ENCODE data around the gene HBA2.
"Not testable (repeated sequence)": the region's sequence is repeated elsewhere in the genome, so short reads cannot be mapped to it uniquely, and the experiment has no call there.

HBA2 gene

DNA sequence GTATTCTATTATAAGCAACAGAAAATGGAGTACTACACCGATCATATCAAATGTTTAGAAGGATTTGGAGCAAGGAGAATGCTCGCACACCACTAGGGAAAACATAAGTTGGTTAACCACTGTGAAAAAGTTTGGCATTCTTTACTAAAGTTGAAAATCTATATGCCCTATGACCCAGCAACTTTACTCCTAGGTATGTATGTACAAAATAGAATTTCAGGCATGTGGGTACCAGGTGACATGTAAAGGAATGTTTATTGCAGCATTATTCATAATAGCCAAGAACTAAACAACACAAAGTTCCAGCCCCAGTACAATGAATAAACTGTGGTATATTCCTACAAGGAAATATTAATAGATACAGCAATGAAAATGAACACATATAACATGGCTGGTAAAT is 26.0 kb upstream of the HBA2 start:
- WGBS (ENCODE audit: insufficient coverage), result no CpG with 5 or more reads among the region's 2 CpGs
- ChIA-PET CTCF (no interaction called here), POLR2A (no interaction called here)
- Histone ChIP-seq H3K36me3 (ENCODE audit: control insufficient read depth in 4 of 4, insufficient read depth in 4 of 4, low read length in 3 of 4) (no peaks in the 10 kb centered on the region), H3K27ac (ENCODE audit: insufficient read depth in 1 of 2, low read depth in 1 of 2, low read length in 2 of 2, poor library complexity in 1 of 2, severe bottlenecking in 2 of 2) (no peak overlapping the region), H3K9me3 (ENCODE audit: control extremely low read depth in 1 of 5, control insufficient read depth in 4 of 5, insufficient read depth in 2 of 5, low read depth in 1 of 5, low read length in 4 of 5) (no peaks in the 10 kb centered on the region), H3K27me3 (replicated peaks in 2 of 5; ENCODE audit: control insufficient read depth in 4 of 5, insufficient read depth in 5 of 5, low read length in 4 of 5) (peaks cover 0 to 16% (median 9%) of the 10 kb centered on the region in 5 experiments), H3K4me1 (ENCODE audit: control extremely low read depth in 1 of 4, control insufficient read depth in 4 of 4, insufficient read depth in 4 of 4, low read length in 3 of 4) (no peaks in the 10 kb centered on the region), H3K4me3 (ENCODE audit: control insufficient read depth in 1 of 7, extremely low read depth in 1 of 7, insufficient read depth in 4 of 7, low read depth in 2 of 7, low read length in 6 of 7) (no peak overlapping the region)
- no peak for DNase-seq

- H3K9me3 ChIP-seq (ENCODE audit: control extremely low read depth in 1 of 5, control insufficient read depth in 4 of 5, insufficient read depth in 2 of 5, low read depth in 1 of 5, low read length in 4 of 5), result no peaks in the 10 kb centered on the region
- no peak overlapping the region for H3K4me3 ChIP-seq (ENCODE audit: control insufficient read depth in 1 of 7, extremely low read depth in 1 of 7, insufficient read depth in 4 of 7, low read depth in 2 of 7, low read length in 6 of 7)
- H3K36me3 ChIP-seq (ENCODE audit: control insufficient read depth in 4 of 4, insufficient read depth in 4 of 4, low read length in 3 of 4), result no peaks in the 10 kb centered on the region
- H3K27ac ChIP-seq (ENCODE audit: insufficient read depth in 1 of 2, low read depth in 1 of 2, low read length in 2 of 2, poor library complexity in 1 of 2, severe bottlenecking in 2 of 2), result no peak overlapping the region
- H3K4me1 ChIP-seq (ENCODE audit: control extremely low read depth in 1 of 4, control insufficient read depth in 4 of 4, insufficient read depth in 4 of 4, low read length in 3 of 4), result peaks cover 0 to under 1% (median under 1%) of the 10 kb centered on the region in 4 experiments
- peaks cover 0 to 20% (median 8%) of the 10 kb centered on the region in 5 experiments for H3K27me3 ChIP-seq (replicated peaks in 2 of 5; ENCODE audit: control insufficient read depth in 4 of 5, insufficient read depth in 5 of 5, low read length in 4 of 5)
- DNase-seq, result no peak
- POLR2A ChIA-PET, result no interaction called here
- CTCF ChIA-PET, result no interaction called here
- WGBS (ENCODE audit: insufficient coverage), result 65% methylated on average over 7 of the region's 9 CpGs
Observed at GRCh38 chr16:149024-149660, 23.5 kb upstream of the HBA2 start.

DNA sequence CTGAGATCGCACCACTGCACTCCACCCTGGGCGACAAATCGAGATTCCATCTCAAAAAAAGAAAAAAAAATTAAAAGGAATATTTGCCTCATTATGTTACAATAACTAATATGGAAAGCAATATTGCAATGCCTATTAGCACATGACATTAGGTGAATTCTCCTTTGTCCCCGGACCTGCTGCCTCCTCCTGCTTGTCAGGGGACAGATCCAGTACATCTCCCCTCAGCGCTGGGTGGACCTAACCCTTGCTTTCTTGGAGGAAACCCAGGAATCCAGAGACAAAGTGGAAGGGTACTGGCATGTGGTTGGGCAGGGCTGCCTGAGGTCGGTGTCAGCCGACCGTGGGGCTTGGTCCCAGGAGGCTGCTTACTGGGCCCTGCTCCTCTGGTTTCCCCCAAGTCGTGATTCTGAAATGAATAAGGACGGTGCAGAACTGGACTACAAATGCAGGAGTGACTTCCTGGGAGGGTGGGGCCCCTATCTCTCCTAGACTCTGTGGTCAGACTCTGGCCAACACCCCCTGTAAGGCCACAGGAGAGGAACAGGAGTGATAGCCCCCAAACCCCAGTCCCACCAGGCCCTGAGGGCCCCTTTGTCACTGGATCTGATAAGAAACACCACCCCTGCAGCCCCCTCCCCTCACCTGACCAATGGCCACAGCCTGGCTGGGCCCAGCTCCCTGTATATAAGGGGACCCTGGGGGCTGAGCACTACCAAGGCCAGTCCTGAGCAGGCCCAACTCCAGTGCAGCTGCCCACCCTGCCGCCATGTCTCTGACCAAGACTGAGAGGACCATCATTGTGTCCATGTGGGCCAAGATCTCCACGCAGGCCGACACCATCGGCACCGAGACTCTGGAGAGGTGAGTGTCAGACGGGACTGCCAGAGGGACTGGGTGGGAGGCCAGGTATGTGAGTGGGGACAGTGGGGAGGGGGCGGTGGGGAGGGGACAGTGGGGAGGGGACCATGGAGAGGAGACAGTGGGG is 20.2 kb upstream of the HBA2 start, which contains the start of gene HBZ:
Gene HBZ, plus strand, starts transcription at position 504 of the 988 bp plus-strand sequence. Its CDS starts 266 bp downstream, at position 770.
- H3K36me3 ChIP-seq (ENCODE audit: control insufficient read depth in 4 of 4, insufficient read depth in 4 of 4, low read length in 3 of 4), result no peaks in the 10 kb centered on the region
- no peak within 1 kb of the TSS for H3K27ac ChIP-seq (ENCODE audit: insufficient read depth in 1 of 2, low read depth in 1 of 2, low read length in 2 of 2, poor library complexity in 1 of 2, severe bottlenecking in 2 of 2)
- WGBS (ENCODE audit: insufficient coverage), result 94% methylated on average over 8 of the region's 17 CpGs
- ChIA-PET POLR2A (no interaction called here), CTCF (interaction anchor here (0.6 to 1.4 kb wide), 2 partner anchors 29 to 52 kb away, joined by 3 to 4 read pairs; no protein-coding TSS in a partner anchor)
- no peak within 1 kb of the TSS for H3K4me3 ChIP-seq (ENCODE audit: control insufficient read depth in 1 of 7, extremely low read depth in 1 of 7, insufficient read depth in 4 of 7, low read depth in 2 of 7, low read length in 6 of 7)
- peaks cover 0 to 11% (median 9%) of the 10 kb centered on the region in 4 experiments for H3K4me1 ChIP-seq (ENCODE audit: control extremely low read depth in 1 of 4, control insufficient read depth in 4 of 4, insufficient read depth in 4 of 4, low read length in 3 of 4)
- DNase-seq, result no peak
- H3K9me3 ChIP-seq (ENCODE audit: control extremely low read depth in 1 of 5, control insufficient read depth in 4 of 5, insufficient read depth in 2 of 5, low read depth in 1 of 5, low read length in 4 of 5), result no peaks in the 10 kb centered on the region
- peaks cover 2 to 47% (median 27%) of the 10 kb centered on the region in 5 experiments for H3K27me3 ChIP-seq (replicated peaks in 2 of 5; ENCODE audit: control insufficient read depth in 4 of 5, insufficient read depth in 5 of 5, low read length in 4 of 5)

DNA sequence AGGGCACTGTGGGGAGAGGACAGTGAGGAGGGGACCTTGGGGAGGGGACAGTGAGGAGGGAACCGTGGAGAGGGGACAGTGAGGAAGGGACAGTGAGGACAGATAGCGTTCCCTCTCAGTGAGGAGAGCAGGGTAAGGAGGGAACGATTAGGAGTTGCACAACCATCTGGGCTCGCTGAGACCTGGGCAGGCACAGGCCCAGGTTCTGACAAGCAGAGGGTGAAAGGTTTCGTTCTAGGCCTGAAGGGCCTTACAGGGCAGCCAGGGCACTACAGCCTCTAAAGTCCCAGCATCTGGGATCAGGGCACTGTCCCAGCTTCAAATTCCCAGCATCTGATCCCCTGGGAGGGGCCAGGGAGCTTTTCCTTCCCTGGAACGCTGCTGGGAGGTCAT is 19.6 kb upstream of the HBA2 start:
- Histone ChIP-seq H3K4me1 (ENCODE audit: control extremely low read depth in 1 of 4, control insufficient read depth in 4 of 4, insufficient read depth in 4 of 4, low read length in 3 of 4) (peaks cover 0 to 11% (median 9%) of the 10 kb centered on the region in 4 experiments), H3K27me3 (replicated peaks in 2 of 5; ENCODE audit: control insufficient read depth in 4 of 5, insufficient read depth in 5 of 5, low read length in 4 of 5) (peaks cover 2 to 54% (median 27%) of the 10 kb centered on the region in 5 experiments)
- CTCF ChIA-PET; DNase-seq; H3K4me3 ChIP-seq (ENCODE audit: control insufficient read depth in 1 of 7, extremely low read depth in 1 of 7, insufficient read depth in 4 of 7, low read depth in 2 of 7, low read length in 6 of 7); POLR2A ChIA-PET; H3K27ac ChIP-seq (ENCODE audit: insufficient read depth in 1 of 2, low read depth in 1 of 2, low read length in 2 of 2, poor library complexity in 1 of 2, severe bottlenecking in 2 of 2); H3K36me3 ChIP-seq (ENCODE audit: control insufficient read depth in 4 of 4, insufficient read depth in 4 of 4, low read length in 3 of 4); H3K9me3 ChIP-seq (ENCODE audit: control extremely low read depth in 1 of 5, control insufficient read depth in 4 of 5, insufficient read depth in 2 of 5, low read depth in 1 of 5, low read length in 4 of 5): not testable (repeated sequence)
- 67% methylated on average over 1 of the region's 6 CpGs for WGBS (ENCODE audit: insufficient coverage)

- WGBS (ENCODE audit: insufficient coverage), result no CpG with 5 or more reads among the region's 74 CpGs
- H3K27ac ChIP-seq (ENCODE audit: insufficient read depth in 1 of 2, low read depth in 1 of 2, low read length in 2 of 2, poor library complexity in 1 of 2, severe bottlenecking in 2 of 2); H3K36me3 ChIP-seq (ENCODE audit: control insufficient read depth in 4 of 4, insufficient read depth in 4 of 4, low read length in 3 of 4); POLR2A ChIA-PET; CTCF ChIA-PET; DNase-seq; H3K4me3 ChIP-seq (ENCODE audit: control insufficient read depth in 1 of 7, extremely low read depth in 1 of 7, insufficient read depth in 4 of 7, low read depth in 2 of 7, low read length in 6 of 7); H3K9me3 ChIP-seq (ENCODE audit: control extremely low read depth in 1 of 5, control insufficient read depth in 4 of 5, insufficient read depth in 2 of 5, low read depth in 1 of 5, low read length in 4 of 5): not testable (repeated sequence)
- Histone ChIP-seq H3K4me1 (ENCODE audit: control extremely low read depth in 1 of 4, control insufficient read depth in 4 of 4, insufficient read depth in 4 of 4, low read length in 3 of 4) (peaks cover 0 to 11% (median 9%) of the 10 kb centered on the region in 4 experiments), H3K27me3 (replicated peaks in 2 of 5; ENCODE audit: control insufficient read depth in 4 of 5, insufficient read depth in 5 of 5, low read length in 4 of 5) (peaks cover 4 to 57% (median 25%) of the 10 kb centered on the region in 5 experiments)
Observed at GRCh38 chr16:153550-154216, 19.0 kb upstream of the HBA2 start.

GRCh38 chr16:154217-155030 is 18.3 kb upstream of the HBA2 start:
- peak in 2 of 3 donors; percentile 50 to 61 for DNase-seq
- under 1% methylated on average over 40 of the region's 59 CpGs for WGBS (ENCODE audit: insufficient coverage)
- Histone ChIP-seq H3K4me1 (ENCODE audit: control extremely low read depth in 1 of 4, control insufficient read depth in 4 of 4, insufficient read depth in 4 of 4, low read length in 3 of 4) (peaks cover 0 to 11% (median 9%) of the 10 kb centered on the region in 4 experiments), H3K9me3 (ENCODE audit: control extremely low read depth in 1 of 5, control insufficient read depth in 4 of 5, insufficient read depth in 2 of 5, low read depth in 1 of 5, low read length in 4 of 5) (no peaks in the 10 kb centered on the region), H3K4me3 (ENCODE audit: control insufficient read depth in 1 of 7, extremely low read depth in 1 of 7, insufficient read depth in 4 of 7, low read depth in 2 of 7, low read length in 6 of 7) (peak overlapping the region; percentile 6 to 72 (median 55)), H3K27me3 (replicated peaks in 2 of 5; ENCODE audit: control insufficient read depth in 4 of 5, insufficient read depth in 5 of 5, low read length in 4 of 5) (peaks cover 4 to 55% (median 22%) of the 10 kb centered on the region in 5 experiments), H3K27ac (ENCODE audit: insufficient read depth in 1 of 2, low read depth in 1 of 2, low read length in 2 of 2, poor library complexity in 1 of 2, severe bottlenecking in 2 of 2) (peak overlapping the region in 1 of 2 experiments; percentile 14), H3K36me3 (ENCODE audit: control insufficient read depth in 4 of 4, insufficient read depth in 4 of 4, low read length in 3 of 4) (no peaks in the 10 kb centered on the region)
- ChIA-PET POLR2A (no interaction called here), CTCF (no interaction called here)
